H1 (cell line): Measurements from ENCODE around the gene SLC17A5. TPM values are rescaled to one million over a fixed set of nuclear protein-coding genes. Genes with fewer than 3 reads are reported as not detected.

Experiments used
- CTCF ChIA-PET: fragments of 300-600 bp; sonication (Branson Sonifier 250); formaldehyde crosslinking; loops from one replicate; lab custom pipeline; 2021; ENCODE audit not compliant: partially characterized antibody; lab: Charles Lee
- POLR2A ChIA-PET: fragments of 300-600 bp; sonication (Branson Sonifier 250); formaldehyde crosslinking; loops from one replicate; lab custom pipeline; 2021; ENCODE audit warnings: inconsistent platforms; ENCODE audit not compliant: partially characterized antibody; lab: Charles Lee
- DNase-seq, 2 experiments: peaks; one replicate each; pipeline versions ENCODE4 v3.0.0 to v3.0.0-alpha.2; 2010 to 2022; ENCODE audit warnings: low spot score in 2 of 2, low read depth in 1 of 2, mixed read lengths in 1 of 2
- FAIRE-seq: peaks from 2 replicates; lab custom pipeline; 2011; peaks lifted over from hg19 to GRCh38; lab: Jason Lieb, UNC
- H2AFZ ChIP-seq: 2 replicates; pipeline ENCODE4 v1.8.1; 2012; ENCODE audit warnings: low read length, inconsistent platforms
- H2AK5ac ChIP-seq: 2 replicates; pipeline ENCODE4 v1.6.1; 2013; ENCODE audit warnings: low read depth, low read length
- H2BK120ac ChIP-seq: replicated peaks from 2 replicates; pipeline ENCODE3; 2013; ENCODE audit warnings: low read depth, low read length, inconsistent platforms
- H2BK12ac ChIP-seq: 2 replicates; pipeline ENCODE4 v1.6.1; 2013; ENCODE audit warnings: low read depth, low read length
- H2BK15ac ChIP-seq: 2 replicates; pipeline ENCODE4 v1.6.1; 2013; ENCODE audit warnings: low read length
- H2BK20ac ChIP-seq: 2 replicates; pipeline ENCODE4 v1.6.1; 2013; ENCODE audit warnings: low read length
- H2BK5ac ChIP-seq: 2 replicates; pipeline ENCODE4 v1.6.1; 2013; ENCODE audit warnings: low read depth, low read length
- H3K14ac ChIP-seq: 2 replicates; pipeline ENCODE4 v1.6.1; 2013; ENCODE audit warnings: inconsistent platforms; ENCODE audit not compliant: insufficient read length
- H3K18ac ChIP-seq: 2 replicates; pipeline ENCODE4 v1.6.1; 2013; ENCODE audit warnings: low read length; ENCODE audit errors: extremely low read depth
- H3K23ac ChIP-seq: 2 replicates; pipeline ENCODE4 v1.6.1; 2013; ENCODE audit warnings: inconsistent platforms; ENCODE audit not compliant: insufficient read length
- H3K23me2 ChIP-seq: 2 replicates; pipeline ENCODE4 v1.6.1; 2013; ENCODE audit warnings: low read depth, low read length
- H3K27ac ChIP-seq: 2 replicates; pipeline ENCODE4 v1.6.1; 2011; ENCODE audit warnings: low read depth, low read length, inconsistent platforms
- H3K27me3 ChIP-seq, 4 experiments: replicated peaks in 1 of 4; 1 replicate in 1 of 4; 2 replicates in 3 of 4; pipeline versions ENCODE4 v1.6.1 to v1.8.1; 2011 to 2013; ENCODE audit warnings: low read length in 3 of 4, mild to moderate bottlenecking in 3 of 4, inconsistent platforms in 2 of 4, mixed read lengths in 2 of 4, moderate library complexity in 1 of 4; ENCODE audit not compliant: control insufficient read depth in 3 of 4, insufficient read depth in 3 of 4; ENCODE audit errors: extremely low read depth in 1 of 4
- H3K36me3 ChIP-seq, 4 experiments: 2 replicates each; pipeline versions ENCODE4 v1.6.1 to v1.8.1; 2011 to 2013; ENCODE audit warnings: mild to moderate bottlenecking in 4 of 4, low read length in 3 of 4, moderate library complexity in 2 of 4, control low read depth in 1 of 4, inconsistent platforms in 1 of 4; ENCODE audit not compliant: insufficient read depth in 4 of 4, control insufficient read depth in 2 of 4
- H3K4ac ChIP-seq: replicated peaks from 2 replicates; pipeline ENCODE3; 2013; ENCODE audit warnings: low read length, low read depth, mixed read lengths, inconsistent platforms; ENCODE audit not compliant: insufficient read length
- H3K4me1 ChIP-seq, 4 experiments: replicated peaks in 1 of 4; 1 replicate in 1 of 4; 2 replicates in 3 of 4; pipeline versions ENCODE4 v1.6.1 to v1.8.1; 2011 to 2013; ENCODE audit warnings: low read length in 3 of 4, inconsistent platforms in 2 of 4, mixed read lengths in 1 of 4; ENCODE audit not compliant: insufficient read depth in 4 of 4, control insufficient read depth in 3 of 4
- H3K4me2 ChIP-seq, 2 experiments: 2 replicates each; pipeline versions ENCODE4 v1.6.1 to v1.8.1; 2011 to 2013; ENCODE audit warnings: low read depth in 2 of 2, low read length in 2 of 2, control low read depth in 1 of 2, inconsistent platforms in 1 of 2, mild to moderate bottlenecking in 1 of 2; ENCODE audit not compliant: insufficient read depth in 1 of 2
- H3K4me3 ChIP-seq, 4 experiments: fragments of 200-600, 300-600 bp in 1 of 4; sonication (generic), shearing (Covaris generic), sonication (Bioruptor Twin) in 1 of 4; 2 replicates each; pipeline versions ENCODE4 v1.5.1 to v1.8.1; 2011 to 2016; ENCODE audit warnings: low read length in 4 of 4, low read depth in 3 of 4, control low read depth in 2 of 4, inconsistent platforms in 2 of 4, mild to moderate bottlenecking in 2 of 4, mixed read lengths in 1 of 4, moderate library complexity in 1 of 4; ENCODE audit not compliant: insufficient read depth in 2 of 4; ENCODE audit errors: extremely low read depth in 1 of 4
- H3K56ac ChIP-seq: replicated peaks from 2 replicates; pipeline ENCODE3; 2013; ENCODE audit warnings: low read depth, mild to moderate bottlenecking, mixed read lengths, low read length, inconsistent platforms; ENCODE audit not compliant: insufficient read length
- H3K79me1 ChIP-seq: 2 replicates; pipeline ENCODE4 v1.6.1; 2013; ENCODE audit warnings: low read depth, low read length, control low read depth
- H3K79me2 ChIP-seq, 2 experiments: 2 replicates each; pipeline versions ENCODE4 v1.6.1 to v1.8.1; 2012 to 2013; ENCODE audit warnings: low read length in 2 of 2, mild to moderate bottlenecking in 2 of 2, inconsistent platforms in 1 of 2; ENCODE audit not compliant: insufficient read depth in 2 of 2, control insufficient read depth in 1 of 2
- H3K9ac ChIP-seq, 4 experiments: replicated peaks in 1 of 4; 1 replicate in 1 of 4; 2 replicates in 3 of 4; pipeline versions ENCODE4 v1.6.1 to v1.8.1; 2011 to 2013; ENCODE audit warnings: low read depth in 3 of 4, low read length in 3 of 4, control low read depth in 2 of 4, mild to moderate bottlenecking in 2 of 4, moderate library complexity in 2 of 4, inconsistent platforms in 1 of 4; ENCODE audit errors: extremely low read depth in 1 of 4
- H3K9me3 ChIP-seq, 2 experiments: 2 replicates each; pipeline versions ENCODE4 v1.6.1 to v1.8.1; 2012 to 2013; ENCODE audit warnings: mild to moderate bottlenecking in 2 of 2, moderate library complexity in 2 of 2, control low read depth in 1 of 2, inconsistent platforms in 1 of 2, low read depth in 1 of 2, low read length in 1 of 2, mixed read lengths in 1 of 2; ENCODE audit not compliant: insufficient read depth in 2 of 2
- H4K20me1 ChIP-seq, 2 experiments: replicated peaks in 1 of 2; 2 replicates each; pipeline versions ENCODE3 to v1.8.1; 2011 to 2013; ENCODE audit warnings: inconsistent platforms in 2 of 2, low read length in 2 of 2, mild to moderate bottlenecking in 1 of 2; ENCODE audit not compliant: insufficient read depth in 2 of 2, control insufficient read depth in 1 of 2
- H4K5ac ChIP-seq: 2 replicates; pipeline ENCODE4 v1.6.1; 2013; ENCODE audit warnings: low read length, low read depth, mixed read lengths, inconsistent platforms; ENCODE audit not compliant: insufficient read length
- H4K8ac ChIP-seq: 2 replicates; pipeline ENCODE4 v1.8.0; 2013; ENCODE audit warnings: mild to moderate bottlenecking, moderate library complexity, low read length, inconsistent platforms; ENCODE audit not compliant: insufficient read depth; ENCODE audit errors: extremely low read depth
- H4K91ac ChIP-seq: replicated peaks from 2 replicates; pipeline ENCODE3; 2013; ENCODE audit warnings: low read length, mixed read lengths, inconsistent platforms; ENCODE audit not compliant: insufficient read length
- ATF2 ChIP-seq: IDR thresholded peaks from 2 replicates; pipeline ENCODE4 v1.6.1; 2012; ENCODE audit warnings: low read length, inconsistent platforms
- E2F6 ChIP-seq: IDR thresholded peaks from 2 replicates; pipeline ENCODE4 v1.6.1; 2012; ENCODE audit warnings: inconsistent platforms
- EGR1 ChIP-seq: IDR thresholded peaks from 2 replicates; pipeline ENCODE4 v1.6.1; 2011; ENCODE audit warnings: low read depth, low read length, borderline replicate concordance
- EP300 ChIP-seq, 2 experiments: IDR thresholded peaks; 1 replicate in 1 of 2; 2 replicates in 1 of 2; pipeline ENCODE4 v1.6.1; 2011 to 2012; ENCODE audit warnings: low read depth in 2 of 2, low read length in 2 of 2, mild to moderate bottlenecking in 2 of 2, borderline replicate concordance in 1 of 2, inconsistent platforms in 1 of 2, moderate library complexity in 1 of 2
- GABPA ChIP-seq: IDR thresholded peaks from 2 replicates; pipeline ENCODE4 v1.6.1; 2011; ENCODE audit warnings: mild to moderate bottlenecking, low read length, moderate library complexity, borderline replicate concordance; ENCODE audit not compliant: insufficient read depth
- KDM1A ChIP-seq: fragments of 200-600, 300-600 bp; sonication (generic); IDR thresholded peaks from 2 replicates; pipeline ENCODE4 v1.7.1; 2016; ENCODE audit warnings: mild to moderate bottlenecking, low read length, borderline replicate concordance
- KDM4A ChIP-seq: IDR thresholded peaks from one replicate; pipeline ENCODE4 v1.7.1; 2012; ENCODE audit warnings: low read depth, mild to moderate bottlenecking, moderate library complexity, low read length, inconsistent platforms; ENCODE audit not compliant: severe bottlenecking
- POLR2A ChIP-seq, 2 experiments: IDR thresholded peaks; 1 replicate in 1 of 2; 2 replicates in 1 of 2; pipeline ENCODE4 v1.6.1; 2011; ENCODE audit warnings: low read depth in 2 of 2, low read length in 2 of 2, mild to moderate bottlenecking in 2 of 2; ENCODE audit errors: control extremely low read depth in 1 of 2
- RAD21 ChIP-seq, 2 experiments: IDR thresholded peaks in 1 of 2; conservative IDR thresholded peaks in 1 of 2; 2 replicates each; pipeline ENCODE4 v1.6.1; 2011; ENCODE audit warnings: low read depth in 2 of 2, low read length in 2 of 2, improper control_type of control experiment in 1 of 2, inconsistent platforms in 1 of 2, mild to moderate bottlenecking in 1 of 2, moderate library complexity in 1 of 2
- WGBS, 2 experiments: shearing (Covaris generic) in 1 of 2; methylation state at CpG; one replicate each; pipeline versions ENCODE4 v1.1.6 to v1.1.7; 2013 to 2015; ENCODE audit warnings: low lambda C conversion rate in 2 of 2, mixed read lengths in 2 of 2, inconsistent platforms in 1 of 2, low coverage in 1 of 2, missing lambda C conversion rate in 1 of 2; ENCODE audit not compliant: insufficient replicate concordance in 2 of 2, insufficient coverage in 1 of 2, insufficient read length in 1 of 2; ENCODE audit errors: extremely low coverage in 1 of 2, missing lambda C conversion rate in 1 of 2; 5-methylcytosine and 5-hydroxymethylcytosine counted together
- polyA plus RNA-seq, 7 experiments: library from polyadenylated mRNA; depleted of rRNA in 3 of 7; stranded (reverse) in 5 of 7; unstranded in 2 of 7; fragments of >200 nt in 5 of 7; fragments of 200-250 nt in 2 of 7; gene quantifications; 1 replicate in 5 of 7; 2 replicates in 1 of 7; 4 replicates in 1 of 7; pipeline versions ENCODE4 v1.2.1 to v1.2.3, GENCODE V29; 2011 to 2013; ENCODE audit warnings: missing spikeins in 2 of 7, mixed read lengths in 2 of 7
- total RNA-seq: library from RNA; stranded (reverse); fragmentation: NEBNext Ultra II Directional; extraction: Animal tissue kit (Norgen Biotek cat#: 25700); gene quantifications from 2 replicates; pipeline ENCODE4 v1.2.1, GENCODE V29; 2021

The SLC17A5 gene
- total and polyA plus RNA-seq, 2 of the 8 experiments (the other 6 are each of a cell fraction or from before 2014, with no cell fraction given): 11.0 to 11.9 TPM

- FAIRE-seq (peak; percentile 57), DNase-seq (peak in 1 of 2 experiments; percentile 27)
- peak overlapping the region; percentile 81 for H4K5ac ChIP-seq
- peak overlapping the region in 3 of 4 experiments; percentile 14 to 51 (median 25); a peak in 3 of 7 replicates for H3K9ac ChIP-seq
- no peaks in the 10 kb centered on the region for H4K20me1 ChIP-seq
- WGBS, 2 experiments: 23% methylated on average over 2 of the region's 4 CpGs; no CpG with 5 or more reads in 1 of the 2 experiments
- H3K9me3 ChIP-seq: 0 out of 4 replicates have a peak, but pooled peaks cover 0 to 2% of the 10 kb centered on the region in 2 experiments
- H4K91ac ChIP-seq: peak overlapping the region; percentile 92
- no peaks in the 10 kb centered on the region for H3K79me1 ChIP-seq
- H3K18ac ChIP-seq: peak overlapping the region; percentile 99; the same call in 1 of the 2 replicates
- no peak overlapping the region for H2BK15ac ChIP-seq
- H2BK5ac ChIP-seq: peak overlapping the region; percentile 100
- no peaks in the 10 kb centered on the region for H3K27me3 ChIP-seq
- no peaks in the 10 kb centered on the region; the same call in 1 of the 2 replicates for H3K23me2 ChIP-seq
- H2AK5ac ChIP-seq: peak overlapping the region; percentile 92; the same call in 1 of the 2 replicates
- peak overlapping the region; percentile 100 for H2BK12ac ChIP-seq
- peak overlapping the region; percentile 96 for H2BK120ac ChIP-seq
- POLR2A ChIA-PET: interaction anchor here (0.7 to 45.0 kb wide), 16 partner anchors 8 to 192 kb away, joined by 3 to 1482 read pairs (median 5); partner anchors contain the start of genes EEF1A1, MTO1 and SLC17A5
- no peaks in the 10 kb centered on the region for H3K79me2 ChIP-seq
- peak overlapping the region in 1 of 4 experiments; percentile 48; a peak in 2 of 8 replicates for H3K4me3 ChIP-seq
- H3K27ac ChIP-seq: peak overlapping the region; percentile 97
- peak overlapping the region; percentile 97 for H3K4ac ChIP-seq
- peak overlapping the region; percentile 64 to 72 for H3K4me2 ChIP-seq
- H3K23ac ChIP-seq: no peak overlapping the region
- no peaks in the 10 kb centered on the region for H3K36me3 ChIP-seq
- H3K4me1 ChIP-seq: peaks cover 20 to 32% (median 24%) of the 10 kb centered on the region in 4 experiments
- H4K8ac ChIP-seq: no peak overlapping the region
- H3K14ac ChIP-seq: no peak overlapping the region
- peak overlapping the region; percentile 95 for H2BK20ac ChIP-seq
- H3K56ac ChIP-seq: peak overlapping the region; percentile 21
- no peak overlapping the region for H2AFZ ChIP-seq
- CTCF ChIA-PET: interaction anchor here (0.6 to 2.0 kb wide), 17 partner anchors 9 to 73 kb away, joined by 3 to 14 read pairs (median 4); partner anchors contain the start of gene EEF1A1
- TF ChIP-seq KDM4A (no peak), E2F6 (peak; percentile 36; the same call in 1 of the 2 replicates), GABPA (no peak), RAD21 (IDR thresholded peaks at IDR 0.05 in 1 of 2, conservative IDR thresholded peaks at IDR 0.05 in 1 of 2; ENCODE audit: low read depth in 2 of 2, low read length in 2 of 2) (peak in 1 of 2 experiments; percentile 7; a peak in 1 of 4 replicates), KDM1A (no peak), EGR1 (no peak), EP300 (IDR thresholded peaks at IDR 0.05; ENCODE audit: borderline replicate concordance in 1 of 2, low read depth in 2 of 2, low read length in 2 of 2) (no peak), ATF2 (no peak), POLR2A (IDR thresholded peaks at IDR 0.05; ENCODE audit: control extremely low read depth in 1 of 2, low read depth in 2 of 2, low read length in 2 of 2) (peak in 1 of 2 experiments; percentile 39; a peak in 1 of 3 replicates)
Measured at GRCh38 chr6:73579851-73580246, 73.9 kb downstream of the SLC17A5 start.
